ENCODE data around the gene ADGRL2.

Gene ADGRL2

GRCh38 chr1:81948495-81948894, 147.8 kb downstream of the ADGRL2 start:
- Histone ChIP-seq H3K27me3 (no peaks in the 10 kb centered on the region), H3K4me1 (ENCODE audit: control insufficient read depth in 1 of 2, insufficient read depth in 1 of 2, low read depth in 1 of 2, low read length in 1 of 2) (no peaks in the 10 kb centered on the region), H3K4me3 (ENCODE audit: low read depth in 1 of 2, low read length in 1 of 2) (no peak overlapping the region), H3K36me3 (no peaks in the 10 kb centered on the region), H3K9me3 (no peaks in the 10 kb centered on the region), H3K27ac (no peak overlapping the region)
- no peak for TF ChIP-seq CTCF (IDR thresholded peaks at IDR 0.05)

- no peak overlapping the region for H3K4me3 ChIP-seq (ENCODE audit: low read depth in 1 of 2, low read length in 1 of 2)
- no peaks in the 10 kb centered on the region for H3K27me3 ChIP-seq
- no peak for TF ChIP-seq CTCF (IDR thresholded peaks at IDR 0.05)
- no peaks in the 10 kb centered on the region for H3K36me3 ChIP-seq
- no peaks in the 10 kb centered on the region for H3K4me1 ChIP-seq (ENCODE audit: control insufficient read depth in 1 of 2, insufficient read depth in 1 of 2, low read depth in 1 of 2, low read length in 1 of 2)
- no peak overlapping the region for H3K27ac ChIP-seq
- no peaks in the 10 kb centered on the region for H3K9me3 ChIP-seq
Observed at GRCh38 chr1:81949421-81949820, 148.7 kb downstream of the ADGRL2 start.

- H3K27me3 ChIP-seq: no peaks in the 10 kb centered on the region
- no peak overlapping the region for H3K27ac ChIP-seq
- TF ChIP-seq CTCF (IDR thresholded peaks at IDR 0.05): no peak
- H3K4me3 ChIP-seq (ENCODE audit: low read depth in 1 of 2, low read length in 1 of 2): no peak overlapping the region
- H3K4me1 ChIP-seq (ENCODE audit: control insufficient read depth in 1 of 2, insufficient read depth in 1 of 2, low read depth in 1 of 2, low read length in 1 of 2): no peaks in the 10 kb centered on the region
- no peaks in the 10 kb centered on the region for H3K36me3 ChIP-seq
- no peaks in the 10 kb centered on the region for H3K9me3 ChIP-seq
Observed at GRCh38 chr1:81950037-81950436, 149.3 kb downstream of the ADGRL2 start.

- Histone ChIP-seq H3K9me3 (no peaks in the 10 kb centered on the region), H3K36me3 (no peaks in the 10 kb centered on the region), H3K27ac (no peak overlapping the region), H3K4me3 (ENCODE audit: low read depth in 1 of 2, low read length in 1 of 2) (no peak overlapping the region), H3K27me3 (no peaks in the 10 kb centered on the region), H3K4me1 (ENCODE audit: control insufficient read depth in 1 of 2, insufficient read depth in 1 of 2, low read depth in 1 of 2, low read length in 1 of 2) (no peaks in the 10 kb centered on the region)
- TF ChIP-seq CTCF (IDR thresholded peaks at IDR 0.05): no peak
Observed at GRCh38 chr1:81950591-81951244, 150.0 kb downstream of the ADGRL2 start.

- H3K36me3 ChIP-seq: no peaks in the 10 kb centered on the region
- H3K4me1 ChIP-seq (ENCODE audit: control insufficient read depth in 1 of 2, insufficient read depth in 1 of 2, low read depth in 1 of 2, low read length in 1 of 2): no peaks in the 10 kb centered on the region
- H3K9me3 ChIP-seq: no peaks in the 10 kb centered on the region
- no peak overlapping the region for H3K4me3 ChIP-seq (ENCODE audit: low read depth in 1 of 2, low read length in 1 of 2)
- H3K27ac ChIP-seq: no peak overlapping the region
- TF ChIP-seq CTCF (IDR thresholded peaks at IDR 0.05): no peak
- no peaks in the 10 kb centered on the region for H3K27me3 ChIP-seq
Observed at GRCh38 chr1:81954534-81955020, 153.8 kb downstream of the ADGRL2 start.
